Astrocyte (in vitro differentiated cells and primary cell): ENCODE measurements around the gene AMACR. TPM values are rescaled to one million over a fixed set of nuclear protein-coding genes. Genes with fewer than 3 reads are reported as not detected.

Experiments
- DNase-seq: peaks from one replicate; pipeline ENCODE4 v3.0.0-alpha.2; 2010; ENCODE audit warnings: low read depth
- FAIRE-seq: peaks from 2 replicates; lab custom pipeline; 2011; peaks lifted over from hg19 to GRCh38; lab: Jason Lieb, UNC
- H2AFZ ChIP-seq: 2 replicates; pipeline ENCODE4 v1.6.0; 2012; ENCODE audit warnings: low read depth, low read length, inconsistent platforms
- H3K27ac ChIP-seq: 2 replicates; pipeline ENCODE4 v1.5.1; 2011; ENCODE audit warnings: low read depth, low read length, inconsistent platforms
- H3K27me3 ChIP-seq: 2 replicates; pipeline ENCODE4 v1.6.0; 2011; ENCODE audit warnings: low read length, inconsistent platforms; ENCODE audit not compliant: insufficient read depth
- H3K36me3 ChIP-seq: 2 replicates; pipeline ENCODE4 v1.5.1; 2011; ENCODE audit warnings: low read length, inconsistent platforms; ENCODE audit not compliant: insufficient read depth
- H3K4me1 ChIP-seq: 2 replicates; pipeline ENCODE4 v1.5.1; 2011; ENCODE audit warnings: low read length, inconsistent platforms; ENCODE audit not compliant: insufficient read depth
- H3K4me2 ChIP-seq: 2 replicates; pipeline ENCODE4 v1.6.0; 2012; ENCODE audit warnings: low read length, inconsistent platforms
- H3K4me3 ChIP-seq: 2 replicates; pipeline ENCODE4 v1.5.1; 2011; ENCODE audit warnings: low read depth, mild to moderate bottlenecking, low read length, inconsistent platforms; ENCODE audit not compliant: insufficient read depth
- H3K79me2 ChIP-seq: 2 replicates; pipeline ENCODE4 v1.6.0; 2012; ENCODE audit warnings: mild to moderate bottlenecking, low read length, inconsistent platforms; ENCODE audit not compliant: insufficient read depth
- H3K9ac ChIP-seq: 2 replicates; pipeline ENCODE4 v1.6.0; 2012; ENCODE audit warnings: mild to moderate bottlenecking, low read length, inconsistent platforms
- H3K9me3 ChIP-seq: 2 replicates; pipeline ENCODE4 v1.5.1; 2012; ENCODE audit warnings: low read depth, mild to moderate bottlenecking, low read length, inconsistent platforms; ENCODE audit not compliant: insufficient read depth
- H4K20me1 ChIP-seq: 2 replicates; pipeline ENCODE4 v1.6.0; 2012; ENCODE audit warnings: low read length, inconsistent platforms; ENCODE audit not compliant: insufficient read depth
- H3K27ac Mint-ChIP-seq: one replicate; pipeline ENCODE4 v1.8.0; 2021; ENCODE audit warnings: mild to moderate bottlenecking, mixed read lengths; ENCODE audit not compliant: unreplicated experiment
- H3K27me3 Mint-ChIP-seq: one replicate; pipeline ENCODE4 v1.8.0; 2021; ENCODE audit warnings: low read depth, mixed read lengths; ENCODE audit not compliant: unreplicated experiment
- H3K36me3 Mint-ChIP-seq: one replicate; pipeline ENCODE4 v1.8.0; 2021; ENCODE audit warnings: low read depth, mixed read lengths; ENCODE audit not compliant: unreplicated experiment
- H3K4me1 Mint-ChIP-seq: one replicate; pipeline ENCODE4 v1.8.0; 2021; ENCODE audit warnings: low read depth, mixed read lengths; ENCODE audit not compliant: unreplicated experiment
- H3K4me3 Mint-ChIP-seq: one replicate; pipeline ENCODE4 v1.8.0; 2021; ENCODE audit warnings: mild to moderate bottlenecking, moderate library complexity, mixed read lengths; ENCODE audit not compliant: unreplicated experiment
- H3K9me3 Mint-ChIP-seq: one replicate; pipeline ENCODE4 v1.8.0; 2021; ENCODE audit warnings: mild to moderate bottlenecking, mixed read lengths; ENCODE audit not compliant: unreplicated experiment
- CTCF ChIP-seq: IDR thresholded peaks from 2 replicates; pipeline ENCODE4 v1.5.1; 2011; ENCODE audit warnings: low read depth, mild to moderate bottlenecking, inconsistent platforms, low read length, moderate library complexity; ENCODE audit not compliant: insufficient read depth
- EZH2 ChIP-seq: IDR thresholded peaks from 2 replicates; pipeline ENCODE4 v1.6.1; 2012; ENCODE audit warnings: mild to moderate bottlenecking, low read length, inconsistent platforms; ENCODE audit not compliant: insufficient read depth
- total RNA-seq: library from RNA; stranded (reverse); gene quantifications from 2 replicates; pipeline ENCODE4 v1.2.1, GENCODE V29; 2021

Gene AMACR
- total RNA-seq, 1 donor from 2014 or later: 13.4 TPM

DNA sequence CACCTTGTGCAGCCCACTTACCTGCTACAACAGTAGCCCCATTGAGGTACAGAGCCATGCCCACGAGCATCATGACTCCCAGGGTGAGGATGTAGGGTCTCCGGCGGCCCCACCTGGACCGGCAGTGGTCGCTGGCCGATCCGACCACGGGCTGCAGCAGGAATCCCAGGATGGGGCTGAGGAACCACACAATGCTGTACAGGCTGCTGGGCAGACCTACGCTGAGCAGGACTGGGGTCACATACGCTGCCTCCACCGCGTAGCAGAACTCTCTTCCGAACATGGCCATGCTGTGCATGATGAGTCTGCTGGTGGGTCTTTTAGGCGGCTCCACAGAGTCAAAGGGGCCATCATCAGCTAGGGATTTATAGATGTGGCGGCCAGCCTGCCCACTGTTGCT is 23.7 kb downstream of the AMACR start:
- peak overlapping the region; percentile 21 for H3K27ac Mint-ChIP-seq
- no peak overlapping the region for H3K27ac ChIP-seq
- no peaks in the 10 kb centered on the region for H3K9me3 Mint-ChIP-seq
- H3K4me2 ChIP-seq: no peak overlapping the region
- H3K36me3 Mint-ChIP-seq: peaks cover 11% of the 10 kb centered on the region
- TF ChIP-seq EZH2: no peak
- no peak for TF ChIP-seq CTCF
- H3K9me3 ChIP-seq: peaks cover 3% of the 10 kb centered on the region
- no peak overlapping the region for H3K9ac ChIP-seq
- DNase-seq (no peak), FAIRE-seq (no peak)
- H2AFZ ChIP-seq: no peak overlapping the region
- peaks cover 2% of the 10 kb centered on the region for H3K4me1 Mint-ChIP-seq
- H3K27me3 Mint-ChIP-seq: no peaks in the 10 kb centered on the region
- H3K4me3 ChIP-seq: no peak overlapping the region
- H3K27me3 ChIP-seq: no peaks in the 10 kb centered on the region
- peaks cover 8% of the 10 kb centered on the region for H3K36me3 ChIP-seq
- no peaks in the 10 kb centered on the region for H3K4me1 ChIP-seq
- no peaks in the 10 kb centered on the region for H3K79me2 ChIP-seq
- H4K20me1 ChIP-seq: no peaks in the 10 kb centered on the region
- no peak overlapping the region for H3K4me3 Mint-ChIP-seq

GRCh38 chr5:33981408-33982162 is 26.3 kb downstream of the AMACR start:
- H3K27me3 ChIP-seq: no peaks in the 10 kb centered on the region
- no peaks in the 10 kb centered on the region for H3K4me1 ChIP-seq
- H4K20me1 ChIP-seq: no peaks in the 10 kb centered on the region
- no peak overlapping the region for H3K4me2 ChIP-seq
- H3K27ac ChIP-seq: no peak overlapping the region
- H3K79me2 ChIP-seq: no peaks in the 10 kb centered on the region
- no peaks in the 10 kb centered on the region for H3K36me3 ChIP-seq
- Mint-ChIP-seq H3K27me3 (no peaks in the 10 kb centered on the region), H3K4me1 (peaks cover 2% of the 10 kb centered on the region), H3K4me3 (no peak overlapping the region), H3K9me3 (no peaks in the 10 kb centered on the region), H3K27ac (no peak overlapping the region), H3K36me3 (no peaks in the 10 kb centered on the region)
- H3K9ac ChIP-seq: no peak overlapping the region
- FAIRE-seq: no peak
- H3K9me3 ChIP-seq: peaks cover 3% of the 10 kb centered on the region
- TF ChIP-seq EZH2 (no peak), CTCF (no peak)
- DNase-seq: peak; percentile 24
- no peak overlapping the region for H2AFZ ChIP-seq
- H3K4me3 ChIP-seq: no peak overlapping the region

- no peak overlapping the region for H3K27ac ChIP-seq
- Mint-ChIP-seq H3K9me3 (no peaks in the 10 kb centered on the region), H3K4me1 (peaks cover 2% of the 10 kb centered on the region), H3K27me3 (peaks cover 8% of the 10 kb centered on the region), H3K4me3 (no peak overlapping the region), H3K36me3 (peaks cover 1% of the 10 kb centered on the region), H3K27ac (no peak overlapping the region)
- H3K36me3 ChIP-seq: no peaks in the 10 kb centered on the region
- H3K4me3 ChIP-seq: no peak overlapping the region
- no peaks in the 10 kb centered on the region for H3K27me3 ChIP-seq
- H3K79me2 ChIP-seq: no peaks in the 10 kb centered on the region
- H4K20me1 ChIP-seq: no peaks in the 10 kb centered on the region
- H3K9me3 ChIP-seq: no peaks in the 10 kb centered on the region
- no peak overlapping the region for H3K4me2 ChIP-seq
- no peaks in the 10 kb centered on the region for H3K4me1 ChIP-seq
- TF ChIP-seq EZH2 (no peak), CTCF (no peak)
- no peak for FAIRE-seq
- no peak overlapping the region for H3K9ac ChIP-seq
- H2AFZ ChIP-seq: no peak overlapping the region
- DNase-seq: no peak
Observed at GRCh38 chr5:33980030-33980429, 27.8 kb downstream of the AMACR start.
